HG03354 (cell line): Measurements from ENCODE around the gene PCDHGA9.
"Not testable (repeated sequence)": the region's sequence is repeated elsewhere in the genome, so short reads cannot be mapped to it uniquely, and the experiment has no call there.

Experiments
- ATAC-seq: cut with Tn5 transposase; IDR thresholded peaks from one replicate; pipeline ENCODE4 v1.9.1; 2021; ENCODE audit warnings: mild to moderate bottlenecking; ENCODE audit not compliant: unreplicated experiment, poor library complexity, severe bottlenecking

Gene PCDHGA9

DNA sequence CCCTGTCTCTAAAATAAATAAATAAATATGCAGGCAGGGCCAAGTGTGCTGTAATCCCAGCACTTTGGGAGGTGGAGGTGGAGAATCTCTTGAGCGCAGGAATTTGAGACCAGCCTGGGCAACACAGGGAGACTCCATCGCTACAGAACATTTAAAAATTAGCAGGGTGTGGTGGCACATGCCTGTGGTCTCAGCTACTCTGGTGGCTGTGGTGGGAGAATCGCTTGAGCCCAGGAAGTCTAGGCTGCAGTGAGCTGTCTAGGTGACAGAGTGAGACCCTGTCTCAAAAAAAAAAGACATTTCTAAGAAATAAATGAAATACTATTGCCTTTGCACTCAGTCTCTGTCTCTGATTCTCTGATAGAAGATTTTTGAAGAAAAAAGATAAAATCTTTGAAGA is 9.0 kb downstream of the PCDHGA9 start:
- no peak for ATAC-seq

DNA sequence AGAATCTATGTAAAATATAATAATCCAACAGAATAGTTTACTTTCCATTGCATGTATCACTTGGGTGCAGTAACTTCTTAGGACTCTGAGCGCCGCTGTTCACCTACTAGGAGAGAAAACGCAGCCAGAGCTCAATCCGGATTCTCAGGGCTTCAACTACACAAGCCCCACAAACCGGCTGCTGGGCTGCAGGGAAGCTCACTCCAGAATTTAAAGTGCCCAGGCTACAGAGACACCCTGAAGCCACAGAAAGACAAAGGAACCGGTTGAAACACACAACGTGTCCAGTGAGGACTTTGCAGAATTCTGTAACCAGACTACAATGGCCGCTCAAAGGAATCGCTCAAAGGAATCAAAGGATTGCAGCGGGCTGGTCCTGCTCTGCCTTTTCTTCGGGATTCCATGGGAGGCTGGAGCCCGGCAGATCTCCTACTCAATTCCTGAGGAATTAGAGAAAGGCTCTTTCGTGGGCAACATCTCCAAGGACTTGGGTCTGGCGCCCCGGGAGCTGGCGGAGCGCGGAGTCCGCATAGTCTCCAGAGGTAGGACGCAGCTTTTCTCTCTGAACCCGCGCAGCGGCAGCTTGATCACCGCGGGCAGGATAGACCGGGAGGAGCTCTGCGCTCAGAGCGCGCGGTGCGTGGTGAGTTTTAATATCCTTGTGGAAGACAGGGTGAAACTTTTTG is 10.4 kb downstream of the PCDHGA9 start, which contains the start of gene PCDHGA10:
TSS of gene PCDHGA10 (plus strand) at position 134 of the 686 bp plus-strand sequence. CDS start at position 323, 189 bp downstream.
- peak; percentile 81 for ATAC-seq

DNA sequence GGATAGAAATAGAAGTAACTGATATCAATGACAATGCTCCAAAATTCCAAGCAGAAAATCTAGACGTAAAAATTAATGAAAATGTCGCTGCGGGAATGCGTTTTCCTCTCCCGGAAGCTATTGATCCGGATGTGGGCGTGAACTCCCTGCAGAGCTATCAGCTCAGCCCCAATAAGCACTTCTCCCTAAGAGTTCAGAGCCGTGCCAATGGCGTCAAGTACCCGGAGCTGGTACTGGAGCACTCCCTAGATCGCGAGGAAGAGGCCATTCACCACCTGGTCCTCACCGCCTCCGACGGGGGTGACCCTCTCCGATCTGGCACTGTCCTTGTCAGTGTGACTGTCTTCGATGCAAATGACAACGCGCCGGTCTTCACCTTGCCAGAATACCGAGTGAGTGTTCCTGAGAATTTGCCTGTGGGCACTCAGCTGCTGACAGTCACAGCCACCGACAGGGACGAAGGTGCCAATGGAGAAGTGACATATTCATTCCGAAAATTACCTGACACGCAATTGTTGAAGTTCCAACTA is 11.0 kb downstream of the PCDHGA9 start:
- ATAC-seq, result no peak

DNA sequence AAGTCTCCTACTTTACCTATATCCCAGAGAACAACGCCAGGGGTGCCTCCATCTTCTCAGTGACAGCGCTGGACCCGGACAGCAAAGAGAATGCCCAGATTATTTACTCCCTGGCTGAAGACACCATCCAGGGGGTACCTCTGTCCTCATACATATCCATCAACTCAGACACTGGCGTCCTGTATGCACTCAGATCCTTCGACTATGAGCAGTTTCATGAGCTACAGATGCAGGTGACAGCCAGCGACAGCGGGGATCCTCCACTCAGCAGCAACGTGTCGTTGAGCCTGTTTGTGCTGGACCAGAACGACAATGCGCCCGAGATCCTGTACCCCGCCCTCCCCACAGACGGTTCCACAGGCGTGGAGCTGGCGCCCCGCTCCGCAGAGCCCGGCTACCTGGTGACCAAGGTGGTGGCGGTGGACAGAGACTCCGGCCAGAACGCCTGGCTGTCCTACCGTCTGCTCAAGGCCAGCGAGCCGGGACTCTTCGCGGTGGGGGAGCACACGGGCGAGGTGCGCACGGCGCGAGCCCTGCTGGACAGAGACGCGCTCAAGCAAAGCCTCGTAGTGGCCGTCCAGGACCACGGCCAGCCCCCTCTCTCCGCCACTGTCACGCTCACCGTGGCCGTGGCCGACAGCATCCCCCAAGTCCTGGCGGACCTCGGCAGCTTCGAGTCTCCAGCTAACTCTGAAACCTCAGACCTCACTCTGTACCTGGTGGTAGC is 12.1 kb downstream of the PCDHGA9 start:
- not testable (repeated sequence) for ATAC-seq

DNA sequence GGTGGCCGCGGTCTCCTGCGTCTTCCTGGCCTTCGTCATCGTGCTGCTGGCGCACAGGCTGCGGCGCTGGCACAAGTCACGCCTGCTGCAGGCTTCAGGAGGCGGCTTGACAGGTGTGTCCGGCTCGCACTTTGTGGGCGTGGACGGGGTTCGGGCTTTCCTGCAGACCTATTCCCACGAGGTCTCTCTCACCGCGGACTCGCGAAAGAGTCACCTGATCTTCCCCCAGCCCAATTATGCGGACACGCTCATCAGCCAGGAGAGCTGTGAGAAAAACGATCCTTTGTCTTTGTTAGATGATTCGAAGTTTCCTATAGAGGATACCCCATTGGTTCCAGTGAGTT is 12.7 kb downstream of the PCDHGA9 start:
- ATAC-seq, result not testable (repeated sequence)

DNA sequence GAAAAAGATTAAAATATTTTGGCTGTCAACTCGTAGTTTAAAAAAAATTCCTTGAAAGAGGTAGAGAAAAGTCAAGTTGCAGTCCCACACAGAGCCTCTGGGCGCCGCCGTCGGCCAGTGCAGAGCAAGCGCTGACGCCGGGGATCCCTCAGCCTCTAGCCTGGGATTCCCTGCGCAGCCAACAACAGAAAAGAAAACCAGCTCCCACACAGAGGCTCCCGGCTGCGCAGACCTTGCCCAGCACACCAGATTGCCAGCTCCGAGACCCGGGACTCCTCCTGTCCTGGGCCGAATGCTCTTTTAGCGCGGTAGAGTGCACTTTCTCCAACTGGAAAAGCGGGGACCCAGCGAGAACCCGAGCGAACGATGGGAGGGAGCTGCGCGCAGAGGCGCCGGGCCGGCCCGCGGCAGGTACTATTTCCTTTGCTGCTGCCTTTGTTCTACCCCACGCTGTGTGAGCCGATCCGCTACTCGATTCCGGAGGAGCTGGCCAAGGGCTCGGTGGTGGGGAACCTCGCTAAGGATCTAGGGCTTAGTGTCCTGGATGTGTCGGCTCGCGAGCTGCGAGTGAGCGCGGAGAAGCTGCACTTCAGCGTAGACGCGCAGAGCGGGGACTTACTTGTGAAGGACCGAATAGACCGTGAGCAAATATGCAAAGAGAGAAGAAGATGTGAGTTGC is 15.1 kb downstream of the PCDHGA9 start, which contains the start of gene PCDHGB7:
TSS of gene PCDHGB7 (plus strand) at position 184 of the 679 bp plus-strand sequence. CDS start at position 367, 183 bp downstream.
- ATAC-seq, result peak; percentile 79

DNA sequence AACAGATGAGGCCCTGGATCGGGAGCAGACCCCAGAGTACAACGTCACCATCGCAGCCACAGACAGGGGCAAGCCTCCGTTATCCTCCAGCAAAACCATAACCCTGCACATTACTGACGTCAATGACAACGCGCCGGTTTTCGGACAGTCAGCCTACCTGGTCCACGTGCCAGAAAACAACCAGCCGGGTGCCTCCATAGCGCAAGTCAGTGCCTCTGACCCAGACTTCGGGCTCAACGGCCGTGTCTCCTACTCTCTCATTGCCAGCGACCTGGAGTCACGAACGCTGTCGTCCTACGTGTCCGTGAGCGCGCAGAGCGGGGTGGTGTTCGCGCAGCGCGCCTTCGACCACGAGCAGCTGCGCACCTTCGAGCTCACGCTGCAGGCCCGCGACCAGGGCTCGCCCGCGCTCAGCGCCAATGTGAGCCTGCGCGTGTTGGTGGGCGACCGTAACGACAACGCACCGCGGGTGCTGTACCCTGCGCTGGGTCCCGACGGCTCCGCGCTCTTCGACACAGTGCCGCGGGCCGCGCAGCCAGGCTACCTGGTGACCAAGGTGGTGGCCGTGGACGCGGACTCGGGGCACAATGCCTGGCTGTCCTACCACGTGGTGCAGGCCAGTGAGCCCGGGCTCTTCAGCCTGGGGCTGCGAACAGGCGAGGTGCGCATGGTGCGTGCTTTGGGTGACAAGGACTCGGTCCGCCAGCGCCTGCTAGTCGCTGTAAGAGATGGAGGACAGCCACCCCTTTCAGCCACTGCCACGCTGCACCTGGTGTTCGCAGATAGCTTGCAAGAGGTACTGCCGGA is 16.7 kb downstream of the PCDHGA9 start:
- no peak for ATAC-seq

DNA sequence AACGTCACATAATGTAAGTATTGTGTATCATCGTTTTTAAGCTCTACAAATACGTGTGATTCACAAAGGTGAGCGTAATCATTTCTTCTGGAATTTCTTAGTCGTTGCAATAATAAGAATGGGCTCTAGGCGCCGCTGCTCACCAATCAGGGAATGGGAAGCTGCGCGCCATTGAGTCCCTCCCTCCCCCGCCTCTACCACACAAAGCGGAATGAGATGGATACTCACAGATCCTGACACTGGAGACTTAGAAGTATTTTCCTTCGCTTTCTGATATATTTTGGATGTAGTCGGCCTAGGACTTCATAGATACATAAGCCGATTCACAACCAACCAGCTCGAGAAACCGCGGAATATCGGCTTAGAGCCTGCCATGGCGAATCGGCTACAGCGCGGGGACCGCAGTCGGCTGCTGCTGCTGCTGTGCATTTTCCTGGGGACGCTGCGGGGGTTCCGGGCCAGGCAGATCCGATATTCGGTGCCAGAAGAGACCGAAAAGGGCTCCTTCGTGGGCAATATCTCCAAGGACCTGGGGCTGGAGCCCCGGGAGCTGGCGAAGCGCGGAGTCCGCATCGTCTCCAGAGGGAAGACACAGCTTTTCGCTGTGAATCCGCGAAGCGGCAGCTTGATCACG is 18.4 kb downstream of the PCDHGA9 start, which contains the start of gene PCDHGA11:
TSS of gene PCDHGA11 (plus strand) at position 197 of the 634 bp plus-strand sequence. CDS start at position 374, 177 bp downstream.
- ATAC-seq, result peak; percentile 53

DNA sequence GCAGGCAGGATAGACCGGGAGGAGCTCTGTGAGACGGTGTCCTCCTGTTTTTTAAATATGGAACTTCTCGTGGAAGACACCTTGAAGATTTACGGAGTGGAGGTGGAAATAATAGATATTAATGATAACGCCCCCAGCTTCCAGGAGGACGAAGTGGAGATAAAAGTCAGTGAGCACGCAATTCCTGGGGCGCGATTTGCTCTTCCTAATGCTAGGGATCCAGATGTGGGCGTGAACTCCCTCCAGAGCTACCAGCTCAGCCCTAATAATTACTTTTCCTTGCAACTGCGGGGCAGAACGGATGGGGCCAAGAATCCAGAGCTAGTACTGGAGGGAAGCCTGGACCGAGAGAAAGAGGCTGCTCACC is 18.9 kb downstream of the PCDHGA9 start:
- no peak for ATAC-seq

DNA sequence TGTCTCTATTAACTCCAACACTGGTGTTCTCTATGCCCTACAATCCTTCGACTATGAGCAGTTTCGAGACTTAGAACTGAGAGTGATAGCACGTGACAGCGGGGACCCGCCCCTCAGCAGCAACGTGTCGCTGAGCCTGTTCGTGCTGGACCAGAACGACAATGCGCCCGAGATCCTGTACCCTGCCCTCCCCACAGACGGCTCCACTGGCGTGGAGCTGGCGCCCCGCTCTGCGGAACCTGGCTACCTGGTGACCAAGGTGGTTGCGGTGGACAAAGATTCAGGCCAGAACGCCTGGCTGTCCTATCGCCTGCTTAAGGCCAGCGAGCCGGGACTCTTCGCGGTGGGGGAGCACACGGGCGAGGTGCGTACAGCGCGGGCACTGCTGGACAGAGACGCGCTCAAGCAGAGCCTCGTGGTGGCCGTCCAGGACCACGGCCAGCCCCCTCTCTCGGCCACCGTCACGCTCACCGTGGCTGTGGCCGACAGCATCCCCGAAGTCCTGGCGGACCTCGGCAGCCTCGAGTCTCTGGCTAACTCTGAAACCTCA is 20.2 kb downstream of the PCDHGA9 start:
- ATAC-seq, result no peak

DNA sequence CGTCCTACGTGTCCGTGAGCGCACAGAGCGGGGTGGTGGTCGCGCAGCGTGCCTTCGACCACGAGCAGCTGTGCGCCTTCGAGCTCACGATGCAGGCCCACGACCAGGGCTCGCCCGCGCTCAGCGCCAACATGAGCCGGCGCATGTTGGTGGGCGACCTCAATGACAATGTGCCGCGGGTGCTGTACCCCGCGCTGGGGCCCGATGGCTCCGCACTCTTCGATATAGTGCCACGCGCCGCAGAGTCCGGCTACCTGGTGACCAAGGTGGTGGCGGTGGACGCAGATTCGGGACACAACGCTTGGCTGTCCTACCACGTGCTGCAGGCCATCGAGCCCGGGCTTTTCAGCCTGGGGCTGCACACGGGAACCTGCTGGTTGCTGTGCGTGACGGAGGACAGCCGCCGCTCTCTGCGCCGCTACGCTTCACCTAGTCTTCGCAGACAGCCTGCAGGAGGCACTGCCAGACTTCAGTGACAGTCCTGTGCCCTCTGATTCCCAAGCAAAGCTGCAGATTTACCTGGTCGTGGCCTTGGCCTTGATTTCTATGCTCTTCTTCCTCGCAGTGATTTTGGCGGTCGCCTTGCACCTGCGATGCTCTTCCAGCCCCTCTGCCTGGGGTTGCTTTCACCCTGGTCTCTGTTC is 25.3 kb downstream of the PCDHGA9 start:
- ATAC-seq, result no peak

DNA sequence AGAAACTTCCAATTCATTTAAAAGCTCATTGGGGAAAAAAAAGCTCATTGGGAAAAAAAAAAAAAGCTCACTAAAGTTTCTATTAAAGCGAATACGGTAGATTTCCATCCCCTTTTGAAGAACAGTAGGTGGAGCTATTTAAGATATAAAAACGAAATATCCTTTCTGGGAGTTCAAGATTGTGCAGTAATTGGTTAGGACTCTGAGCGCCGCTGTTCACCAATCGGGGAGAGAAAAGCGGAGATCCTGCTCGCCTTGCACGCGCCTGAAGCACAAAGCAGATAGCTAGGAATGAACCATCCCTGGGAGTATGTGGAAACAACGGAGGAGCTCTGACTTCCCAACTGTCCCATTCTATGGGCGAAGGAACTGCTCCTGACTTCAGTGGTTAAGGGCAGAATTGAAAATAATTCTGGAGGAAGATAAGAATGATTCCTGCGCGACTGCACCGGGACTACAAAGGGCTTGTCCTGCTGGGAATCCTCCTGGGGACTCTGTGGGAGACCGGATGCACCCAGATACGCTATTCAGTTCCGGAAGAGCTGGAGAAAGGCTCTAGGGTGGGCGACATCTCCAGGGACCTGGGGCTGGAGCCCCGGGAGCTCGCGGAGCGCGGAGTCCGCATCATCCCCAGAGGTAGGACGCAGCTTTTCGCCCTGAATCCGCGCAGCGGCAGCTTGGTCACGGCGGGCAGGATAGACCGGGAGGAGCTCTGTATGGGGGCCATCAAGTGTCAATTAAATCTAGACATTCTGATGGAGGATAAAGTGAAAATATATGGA is 27.9 kb downstream of the PCDHGA9 start, which contains the start of gene PCDHGA12:
TSS of gene PCDHGA12 (plus strand) at position 176 of the 782 bp plus-strand sequence. CDS start at position 429, 253 bp downstream.
- peak; percentile 85 for ATAC-seq

DNA sequence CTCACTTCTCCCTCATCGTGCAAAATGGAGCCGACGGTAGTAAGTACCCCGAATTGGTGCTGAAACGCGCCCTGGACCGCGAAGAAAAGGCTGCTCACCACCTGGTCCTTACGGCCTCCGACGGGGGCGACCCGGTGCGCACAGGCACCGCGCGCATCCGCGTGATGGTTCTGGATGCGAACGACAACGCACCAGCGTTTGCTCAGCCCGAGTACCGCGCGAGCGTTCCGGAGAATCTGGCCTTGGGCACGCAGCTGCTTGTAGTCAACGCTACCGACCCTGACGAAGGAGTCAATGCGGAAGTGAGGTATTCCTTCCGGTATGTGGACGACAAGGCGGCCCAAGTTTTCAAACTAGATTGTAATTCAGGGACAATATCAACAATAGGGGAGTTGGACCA is 28.7 kb downstream of the PCDHGA9 start:
- peak; percentile 55 for ATAC-seq

DNA sequence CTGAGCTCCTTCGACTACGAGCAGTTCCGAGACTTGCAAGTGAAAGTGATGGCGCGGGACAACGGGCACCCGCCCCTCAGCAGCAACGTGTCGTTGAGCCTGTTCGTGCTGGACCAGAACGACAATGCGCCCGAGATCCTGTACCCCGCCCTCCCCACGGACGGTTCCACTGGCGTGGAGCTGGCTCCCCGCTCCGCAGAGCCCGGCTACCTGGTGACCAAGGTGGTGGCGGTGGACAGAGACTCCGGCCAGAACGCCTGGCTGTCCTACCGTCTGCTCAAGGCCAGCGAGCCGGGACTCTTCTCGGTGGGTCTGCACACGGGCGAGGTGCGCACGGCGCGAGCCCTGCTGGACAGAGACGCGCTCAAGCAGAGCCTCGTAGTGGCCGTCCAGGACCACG is 29.7 kb downstream of the PCDHGA9 start:
- ATAC-seq, result not testable (repeated sequence)

DNA sequence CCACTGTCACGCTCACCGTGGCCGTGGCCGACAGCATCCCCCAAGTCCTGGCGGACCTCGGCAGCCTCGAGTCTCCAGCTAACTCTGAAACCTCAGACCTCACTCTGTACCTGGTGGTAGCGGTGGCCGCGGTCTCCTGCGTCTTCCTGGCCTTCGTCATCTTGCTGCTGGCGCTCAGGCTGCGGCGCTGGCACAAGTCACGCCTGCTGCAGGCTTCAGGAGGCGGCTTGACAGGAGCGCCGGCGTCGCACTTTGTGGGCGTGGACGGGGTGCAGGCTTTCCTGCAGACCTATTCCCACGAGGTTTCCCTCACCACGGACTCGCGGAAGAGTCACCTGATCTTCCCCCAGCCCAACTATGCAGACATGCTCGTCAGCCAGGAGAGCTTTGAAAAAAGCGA is 30.1 kb downstream of the PCDHGA9 start:
- ATAC-seq, result not testable (repeated sequence)

DNA sequence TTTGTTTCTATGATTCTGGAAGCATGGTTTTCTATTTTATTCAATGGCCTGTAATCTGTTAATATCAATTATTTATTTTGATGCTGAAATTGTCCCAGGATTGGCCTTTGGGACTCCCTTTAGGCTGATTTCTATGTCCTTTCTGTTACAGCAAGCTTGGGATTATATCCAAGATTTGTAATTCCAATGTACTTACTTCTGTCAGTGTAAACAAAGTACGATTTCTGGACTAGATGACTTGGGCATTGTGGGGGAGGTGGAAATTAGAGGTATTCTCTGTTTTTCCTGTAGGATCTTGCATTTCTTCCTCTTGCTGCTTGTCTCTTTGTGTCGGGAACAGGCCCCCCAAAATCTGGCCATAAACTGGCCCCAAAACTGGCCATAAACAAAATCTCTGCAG is 31.4 kb downstream of the PCDHGA9 start:
- no peak for ATAC-seq

DNA sequence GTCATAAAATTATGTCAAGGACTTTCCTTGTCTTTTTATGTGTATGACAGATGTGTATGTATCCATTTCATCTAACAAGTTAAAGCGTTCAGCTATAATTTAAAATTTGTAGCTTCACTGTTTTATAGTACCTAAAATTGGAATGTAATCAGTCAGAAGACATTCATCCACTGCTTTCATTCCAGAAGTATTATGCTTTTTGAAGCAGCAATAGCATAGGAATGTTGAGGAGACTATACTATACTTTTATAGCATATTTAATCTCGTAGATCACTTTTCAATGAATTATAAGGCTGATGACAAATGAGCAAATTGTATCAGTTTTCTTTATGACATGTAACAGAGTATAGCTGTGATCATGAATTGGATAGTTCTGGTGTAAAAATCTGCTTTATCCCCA is 34.6 kb downstream of the PCDHGA9 start:
- ATAC-seq, result no peak
